GM19351 (cell line): ENCODE data around the gene GALNT1.

Source experiments
- ATAC-seq: cut with Tn5 transposase; IDR thresholded peaks from one replicate; pipeline ENCODE4 v1.9.1; 2021; ENCODE audit warnings: mild to moderate bottlenecking, moderate library complexity; ENCODE audit not compliant: unreplicated experiment

GALNT1 gene

DNA sequence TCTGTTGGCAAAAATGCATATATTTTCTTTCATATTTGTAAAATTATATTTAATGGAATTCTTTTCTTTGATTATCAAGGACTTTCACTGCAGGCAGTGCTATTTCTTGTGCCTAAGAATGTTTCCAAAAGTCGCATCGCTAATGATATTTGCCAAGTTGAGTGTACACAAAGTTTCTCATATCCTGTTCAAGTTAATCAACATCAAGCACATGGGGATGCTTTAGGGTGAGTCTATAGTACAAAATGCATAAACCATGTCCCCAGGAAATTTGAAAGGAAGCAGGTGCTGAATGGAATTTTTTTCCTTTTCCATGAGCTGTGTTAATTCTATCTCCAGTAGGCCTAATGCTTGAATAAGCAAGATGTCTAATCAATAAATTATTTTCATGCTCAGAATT lies 129.7 kb downstream of the GALNT1 start:
- ATAC-seq, result no peak

GRCh38 chr18:35713545-35713944 lies 132.0 kb downstream of the GALNT1 start:
- no peak for ATAC-seq

DNA sequence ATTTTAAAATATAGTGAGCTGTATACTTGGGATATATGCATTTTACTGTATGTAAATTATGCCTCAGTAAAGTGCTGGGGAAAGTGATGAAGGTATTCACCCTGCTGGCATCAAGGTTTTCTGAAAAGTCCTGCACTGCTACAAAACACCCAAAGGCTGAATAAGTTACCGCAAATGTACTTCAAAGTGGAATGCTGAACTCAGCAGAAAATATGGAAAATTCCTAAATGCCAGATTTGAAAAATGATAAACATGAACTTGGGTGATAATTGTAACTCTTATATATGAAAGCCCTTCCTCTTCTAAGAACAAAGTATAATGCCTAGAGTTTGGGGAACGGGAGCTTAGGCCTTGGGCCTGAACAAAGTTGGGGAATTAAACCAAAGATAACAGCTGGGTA lies 133.0 kb downstream of the GALNT1 start:
- ATAC-seq, result no peak

- ATAC-seq, result no peak
These were observed 133.6 kb downstream of the GALNT1 start for GRCh38 chr18:35715139-35715538.

DNA sequence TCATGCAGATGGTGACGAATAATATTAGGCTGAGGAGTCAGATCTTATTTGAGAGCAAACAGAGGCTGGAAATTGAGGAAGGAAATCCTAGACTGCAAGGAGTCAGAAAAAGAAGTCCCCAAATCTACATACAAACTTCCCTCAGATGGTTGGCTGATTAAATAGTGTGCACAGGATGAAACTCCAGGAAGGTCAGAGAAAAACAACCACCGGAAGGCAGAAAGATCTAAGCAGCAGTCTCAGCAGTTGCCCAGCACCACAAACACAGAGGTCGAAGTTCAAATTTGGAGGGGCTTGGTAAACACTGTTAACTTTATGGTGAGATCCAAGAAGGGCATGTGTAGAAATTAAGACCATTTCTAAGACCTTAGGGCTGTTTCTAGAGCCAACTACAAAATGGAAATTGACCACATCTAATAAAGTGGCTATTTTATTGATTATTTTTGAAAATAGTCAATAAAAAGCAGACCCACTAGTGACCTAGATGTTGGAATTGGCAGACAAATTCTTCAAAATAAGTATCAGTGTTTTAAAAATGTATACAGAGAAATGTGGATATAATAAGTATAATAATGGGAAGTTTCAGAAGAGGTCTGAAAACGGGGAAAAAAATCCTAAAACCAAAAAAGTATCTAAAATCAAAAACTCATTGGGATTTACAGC lies 134.8 kb downstream of the GALNT1 start:
- no peak for ATAC-seq

- ATAC-seq, result no peak
These were observed 135.6 kb downstream of the GALNT1 start for GRCh38 chr18:35717182-35717581.

GRCh38 chr18:35721431-35722081 lies 140.0 kb downstream of the GALNT1 start:
- ATAC-seq, result no peak

- no peak for ATAC-seq
These were observed 147.1 kb downstream of the GALNT1 start for GRCh38 chr18:35728676-35729075.

GRCh38 chr18:35729991-35730668 lies 148.6 kb downstream of the GALNT1 start:
- ATAC-seq, result no peak

GRCh38 chr18:35730691-35731370 lies 149.3 kb downstream of the GALNT1 start:
- no peak for ATAC-seq

DNA sequence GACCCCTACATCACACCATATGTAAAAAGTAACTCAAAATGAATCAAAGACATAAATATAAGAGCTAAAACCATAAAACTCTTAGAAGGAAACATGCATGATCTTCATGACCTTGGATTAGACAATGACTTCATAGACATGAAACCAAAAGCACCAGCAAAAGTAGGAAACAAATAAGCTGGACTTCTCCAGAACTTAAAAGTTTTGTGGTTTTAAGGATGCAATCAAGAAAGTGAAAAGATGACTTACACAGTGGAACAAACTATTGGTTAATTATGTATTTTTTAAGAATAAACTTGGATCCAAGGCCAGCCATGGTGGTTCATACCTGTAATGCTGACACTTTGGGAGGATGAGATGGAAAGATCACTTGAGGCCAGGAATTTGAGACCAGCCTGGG lies 150.2 kb downstream of the GALNT1 start:
- ATAC-seq, result no peak

GRCh38 chr18:35732162-35732561 lies 150.6 kb downstream of the GALNT1 start:
- ATAC-seq, result no peak

DNA sequence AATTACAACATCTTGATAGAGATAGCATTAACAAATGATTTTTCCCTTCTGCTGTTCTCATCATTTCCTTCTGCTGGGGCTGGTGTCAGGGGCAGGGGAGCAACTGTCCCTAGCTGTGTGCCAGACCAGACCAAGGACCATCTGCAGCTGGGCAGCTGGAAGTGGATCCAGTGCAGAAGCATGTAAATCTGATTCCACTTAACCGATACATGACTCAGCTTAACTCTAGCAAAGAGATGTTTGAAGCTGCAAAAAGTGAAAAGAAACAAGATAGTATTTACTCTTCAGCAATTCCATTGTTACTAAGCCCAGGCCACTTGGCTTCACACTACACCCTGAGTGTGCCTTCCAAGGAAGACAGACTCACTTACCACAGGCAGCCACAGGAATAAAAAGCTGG lies 151.1 kb downstream of the GALNT1 start:
- ATAC-seq, result no peak

- ATAC-seq, result no peak
These were observed 151.9 kb downstream of the GALNT1 start for GRCh38 chr18:35733408-35733807.

DNA sequence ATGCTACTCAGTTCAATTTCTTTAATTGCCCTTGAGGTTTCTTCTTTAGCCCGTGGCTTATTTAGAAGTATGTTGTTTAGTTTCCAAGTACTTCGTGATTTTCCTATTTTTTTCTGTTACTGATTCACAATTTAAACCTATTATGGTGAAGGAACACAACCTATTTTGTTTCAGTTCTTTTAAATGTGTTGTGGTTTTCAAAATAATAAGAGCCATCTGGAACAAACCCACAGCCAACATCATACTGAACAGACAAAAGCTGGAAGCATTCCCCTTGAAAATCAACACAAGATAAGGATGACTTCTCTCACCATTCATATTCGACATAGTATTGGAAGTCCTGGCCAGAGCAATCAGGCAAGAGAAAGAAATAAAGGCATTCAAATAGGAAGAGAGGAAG lies 155.2 kb downstream of the GALNT1 start:
- ATAC-seq, result no peak

DNA sequence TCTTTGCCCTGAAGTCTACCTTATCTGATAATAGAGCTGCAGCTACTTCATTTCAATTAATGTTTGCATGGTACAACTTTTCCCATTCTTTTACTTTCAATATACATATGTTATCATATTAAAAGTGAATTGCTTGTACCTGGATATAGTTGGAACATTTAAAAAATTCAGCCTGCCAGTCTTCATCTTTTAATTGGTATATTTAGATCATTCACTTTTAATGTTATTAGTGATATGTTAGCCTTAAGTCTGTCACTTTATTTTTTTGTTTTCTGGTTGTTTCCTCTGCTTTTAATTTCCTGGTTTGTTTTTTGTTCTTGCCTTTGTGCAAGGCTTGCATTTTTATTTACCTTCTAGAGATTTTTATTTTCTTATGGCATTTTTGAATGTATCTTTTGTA lies 158.2 kb downstream of the GALNT1 start:
- ATAC-seq, result no peak

DNA sequence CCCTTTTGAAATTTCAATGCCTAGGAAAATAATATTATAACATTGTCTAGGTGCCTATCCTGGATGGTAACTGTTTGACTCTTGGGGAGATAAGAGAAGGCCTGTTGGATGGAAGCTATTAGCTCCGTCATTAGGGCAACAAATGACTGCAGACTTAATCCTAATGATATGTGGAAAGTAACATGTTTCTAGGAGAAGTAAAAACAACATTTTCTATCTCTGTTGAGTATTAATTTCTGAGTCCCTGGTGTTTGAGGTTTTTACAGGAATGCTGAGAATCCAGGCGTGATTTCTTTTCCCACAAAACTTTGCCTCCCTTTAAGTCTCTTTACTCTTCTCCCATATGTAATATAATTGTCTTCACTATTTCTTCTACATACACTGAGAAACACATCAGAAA lies 159.1 kb downstream of the GALNT1 start:
- ATAC-seq, result no peak

- no peak for ATAC-seq
These were observed 162.4 kb downstream of the GALNT1 start for GRCh38 chr18:35743916-35744315.

- ATAC-seq, result no peak
These were observed 164.3 kb downstream of the GALNT1 start for GRCh38 chr18:35745814-35746213.

- ATAC-seq, result no peak
These were observed 165.3 kb downstream of the GALNT1 start for GRCh38 chr18:35746826-35747339.

GRCh38 chr18:35747894-35748472 lies 166.4 kb downstream of the GALNT1 start:
- no peak for ATAC-seq
